ENCODE results near the gene PLXDC2.
"Not testable (repeated sequence)": the region's sequence is repeated elsewhere in the genome, so short reads cannot be mapped to it uniquely, and the experiment has no call there.

Gene PLXDC2

DNA sequence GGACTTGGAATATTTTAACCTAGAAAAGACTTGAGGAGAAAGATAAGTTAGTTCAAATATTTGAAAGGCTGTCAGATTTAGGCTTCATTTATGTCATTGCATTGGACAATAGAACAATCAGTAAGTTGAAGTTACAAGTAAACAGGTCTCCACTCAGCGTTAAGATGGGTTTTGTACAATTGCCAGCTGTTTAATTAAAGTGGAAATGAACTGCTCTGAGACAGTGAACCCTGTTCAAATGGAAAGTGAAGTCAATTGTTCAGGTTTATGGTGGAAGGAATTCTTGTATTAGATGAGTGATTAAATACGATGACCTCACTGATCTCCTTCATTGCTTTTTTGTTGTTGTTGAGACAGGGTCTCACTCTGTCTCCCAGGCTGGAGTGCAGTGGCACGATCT is 151.7 kb downstream of the PLXDC2 start:
- DNase-seq (ENCODE audit: low read depth, low spot score): no peak
- H3K27ac ChIP-seq: no peak overlapping the region

DNA sequence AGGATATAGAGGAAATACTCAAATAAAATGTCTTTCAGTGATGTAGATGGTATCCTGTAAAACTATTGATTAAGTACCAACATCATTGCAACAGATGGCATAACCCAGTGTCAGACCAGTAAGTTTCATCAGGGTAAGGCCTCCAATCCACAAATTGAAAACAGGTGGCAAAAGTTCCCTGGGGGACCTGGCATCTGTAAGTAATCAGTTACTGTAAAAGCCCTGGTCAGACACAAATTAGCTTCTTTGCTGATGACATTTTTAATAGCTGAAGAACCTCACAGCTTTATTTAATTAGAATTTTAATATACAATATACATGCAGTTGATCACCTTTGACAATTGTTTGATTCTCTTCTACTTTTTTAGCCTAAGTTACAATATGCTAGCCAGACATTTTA is 152.5 kb downstream of the PLXDC2 start:
- DNase-seq (ENCODE audit: low read depth, low spot score): no peak
- H3K27ac ChIP-seq: no peak overlapping the region

DNA sequence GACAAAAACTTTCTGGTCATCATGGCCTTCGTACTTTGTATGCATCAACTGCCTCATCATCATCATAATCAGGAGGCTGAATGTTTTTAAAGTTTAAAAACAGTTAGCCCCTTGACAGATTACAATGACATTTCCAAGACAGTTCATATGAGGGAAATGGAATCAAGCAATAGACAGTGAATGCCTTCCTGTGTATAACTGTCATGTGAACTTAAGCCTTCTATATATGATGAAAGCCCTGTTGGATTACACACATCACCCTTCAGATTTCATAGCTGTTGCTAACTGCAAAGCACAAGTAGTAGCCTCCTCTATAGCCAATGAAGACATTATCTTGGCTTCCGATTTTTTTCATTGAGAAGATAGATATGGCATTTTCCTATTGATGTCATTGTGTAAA is 154.0 kb downstream of the PLXDC2 start:
- DNase-seq (ENCODE audit: low read depth, low spot score): no peak
- no peak overlapping the region for H3K27ac ChIP-seq

DNA sequence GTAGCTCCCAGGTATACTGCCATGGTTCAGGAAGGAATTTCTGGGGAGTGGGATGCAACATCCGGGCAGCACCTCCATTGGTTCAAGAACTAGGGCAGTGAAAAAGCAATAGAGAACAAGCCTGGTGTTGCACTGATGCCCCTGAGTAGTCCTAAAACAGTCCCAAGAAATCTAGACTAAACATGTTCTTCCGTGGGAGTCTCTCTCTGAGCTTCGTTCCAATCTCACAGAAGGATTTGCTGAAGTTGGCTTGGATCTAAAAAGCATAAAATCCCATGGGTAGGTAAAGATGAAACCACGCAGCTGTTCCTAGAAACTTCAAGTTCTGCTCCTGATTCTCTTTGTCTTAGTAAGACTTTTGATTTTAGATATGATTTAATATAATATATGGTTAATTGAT is 154.5 kb downstream of the PLXDC2 start:
- no peak for DNase-seq (ENCODE audit: low read depth, low spot score)
- H3K27ac ChIP-seq: no peak overlapping the region

DNA sequence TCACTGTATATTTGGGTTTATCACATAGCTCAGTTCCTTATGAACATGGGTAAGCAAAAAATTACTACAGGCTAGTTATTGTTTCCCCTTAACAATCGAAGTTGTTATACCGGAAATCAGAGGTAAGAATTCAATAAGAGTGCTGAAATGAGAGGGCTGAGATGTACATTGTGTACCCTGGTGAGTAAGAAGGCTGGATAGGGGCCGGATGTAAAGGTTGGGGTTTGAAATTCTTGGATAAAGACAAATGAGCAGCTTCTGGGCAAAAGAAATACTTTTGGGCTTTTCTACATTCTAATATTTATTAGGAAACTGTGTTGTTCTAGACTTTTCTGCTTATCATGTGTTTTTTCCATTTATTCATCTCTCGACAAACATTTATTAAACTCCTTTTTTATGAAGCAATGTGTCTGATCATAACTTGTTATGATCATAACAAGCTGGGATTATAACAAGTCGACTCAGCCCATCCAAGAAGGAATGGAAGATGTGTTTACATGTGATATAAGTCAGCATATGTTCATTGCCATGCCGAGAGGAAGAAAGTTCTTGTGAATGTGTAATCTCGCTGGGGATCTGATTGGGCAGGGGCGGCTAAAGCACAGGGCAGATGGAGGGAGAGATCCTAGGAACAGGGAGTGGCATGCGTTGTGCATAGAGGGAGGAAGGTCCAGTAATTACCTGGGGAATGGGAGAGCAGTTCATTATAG is 155.3 kb downstream of the PLXDC2 start:
- no peak overlapping the region for H3K27ac ChIP-seq
- no peak for DNase-seq (ENCODE audit: low read depth, low spot score)

DNA sequence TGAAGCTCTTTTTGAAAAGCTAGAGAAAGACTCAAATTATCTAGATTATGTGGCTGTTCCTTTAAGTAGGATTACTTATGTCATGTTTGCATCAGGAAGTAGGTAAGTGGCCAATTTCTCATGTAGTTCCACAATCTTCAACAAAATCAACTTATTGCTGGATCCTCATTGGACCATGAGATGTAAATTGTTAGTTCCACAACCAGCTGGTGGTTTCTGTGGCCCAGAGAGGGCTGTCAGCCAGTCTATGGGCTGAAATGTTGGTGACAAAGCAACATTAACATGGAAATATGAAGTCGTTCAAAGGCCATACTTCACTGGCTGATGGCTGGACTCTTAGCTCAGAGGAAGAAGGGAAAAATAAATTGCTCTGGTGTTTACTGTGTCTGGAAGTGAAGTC is 157.9 kb downstream of the PLXDC2 start:
- H3K27ac ChIP-seq: no peak overlapping the region
- DNase-seq (ENCODE audit: low read depth, low spot score): no peak

DNA sequence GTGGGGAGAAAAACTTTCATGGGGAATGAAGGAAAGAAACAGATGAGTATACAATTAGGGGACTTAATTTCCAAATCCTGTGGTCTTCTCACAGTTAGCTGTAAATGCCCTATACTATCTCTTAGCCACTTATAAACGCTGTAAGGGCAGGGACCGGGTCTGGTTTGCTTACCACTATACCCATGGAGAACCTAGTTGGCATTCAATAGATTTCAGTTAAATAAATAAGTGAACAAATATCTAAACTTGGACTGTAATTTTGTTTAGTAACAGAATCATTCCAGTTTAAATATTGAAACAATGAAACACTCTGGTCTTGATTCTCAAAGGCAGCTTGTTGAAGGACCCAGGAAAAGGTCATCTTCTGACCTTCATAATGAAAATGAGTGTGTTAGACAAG is 158.3 kb downstream of the PLXDC2 start:
- DNase-seq (ENCODE audit: low read depth, low spot score): no peak
- H3K27ac ChIP-seq: no peak overlapping the region

DNA sequence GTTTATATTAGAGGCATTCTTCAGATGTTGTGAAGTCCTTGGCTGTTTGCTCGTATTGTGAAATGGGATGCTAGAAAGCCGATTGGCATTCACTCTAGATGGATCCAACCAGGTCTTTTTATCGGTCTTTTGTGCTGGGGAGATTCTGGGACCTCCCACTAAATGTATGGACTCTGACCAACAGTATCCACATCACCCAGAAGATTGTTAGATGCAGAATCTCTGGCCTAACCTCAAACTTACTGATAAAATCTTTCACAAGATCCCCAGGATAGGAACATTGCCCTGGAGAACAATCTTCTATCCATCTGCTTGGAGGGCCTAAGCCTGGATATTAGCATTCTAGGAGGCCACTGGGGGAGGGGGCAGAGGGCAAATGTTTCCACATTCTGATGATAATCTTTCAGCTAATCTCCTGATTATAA is 160.9 kb downstream of the PLXDC2 start:
- DNase-seq (ENCODE audit: low read depth, low spot score): no peak
- H3K27ac ChIP-seq: no peak overlapping the region

DNA sequence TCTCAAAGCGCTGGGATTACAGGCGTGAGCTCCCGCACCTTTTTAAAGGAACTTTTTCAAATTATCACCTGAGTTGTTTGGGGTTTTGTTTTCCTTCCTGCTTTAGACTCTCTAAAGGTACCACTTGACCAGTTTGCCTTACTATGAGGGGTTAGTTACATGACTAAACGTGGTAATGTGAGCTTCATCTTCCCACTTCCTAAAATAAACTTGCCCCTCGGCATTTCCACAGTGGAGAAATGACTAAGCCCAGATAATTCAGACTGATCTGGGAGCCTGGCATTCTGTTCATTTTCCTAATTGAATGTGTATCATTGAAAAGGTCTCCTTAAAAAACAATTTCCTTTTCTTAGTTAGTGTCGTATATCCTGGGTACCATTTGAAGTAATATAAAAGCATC is 163.4 kb downstream of the PLXDC2 start:
- no peak for DNase-seq (ENCODE audit: low read depth, low spot score)
- H3K27ac ChIP-seq: no peak overlapping the region

DNA sequence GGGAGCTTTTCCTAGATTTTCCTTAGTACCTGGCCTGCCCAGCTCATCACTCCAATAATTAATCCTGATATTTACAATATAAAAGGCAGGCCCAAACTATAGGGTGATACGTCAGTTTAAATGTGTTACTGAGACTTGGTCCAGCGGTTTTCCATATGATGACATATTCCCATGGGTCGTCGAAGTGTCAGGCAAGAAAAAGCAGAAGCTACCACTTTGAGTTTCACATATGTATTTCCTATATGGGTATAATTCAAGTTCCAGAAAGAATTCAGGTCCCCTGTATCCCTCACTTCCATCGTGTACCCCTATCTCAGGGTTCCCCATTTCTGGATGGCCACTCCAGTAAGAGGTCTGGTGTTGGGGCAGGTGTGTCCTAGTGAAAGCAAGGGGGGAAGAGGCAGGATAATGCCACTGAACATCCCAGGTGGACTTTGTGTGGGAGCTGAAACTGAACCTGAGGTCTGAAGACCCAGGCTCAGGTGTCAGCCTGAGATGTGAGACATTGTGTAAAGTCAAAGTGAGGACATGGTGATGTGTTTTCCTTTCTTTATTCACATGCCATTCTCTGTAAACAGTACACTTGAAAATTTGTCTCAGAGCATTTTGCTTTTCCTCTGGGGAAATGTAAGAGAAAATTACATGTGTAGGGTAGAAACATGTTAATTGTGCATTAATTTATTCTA is 167.8 kb downstream of the PLXDC2 start:
- DNase-seq (ENCODE audit: low read depth, low spot score): no peak
- no peak overlapping the region for H3K27ac ChIP-seq

DNA sequence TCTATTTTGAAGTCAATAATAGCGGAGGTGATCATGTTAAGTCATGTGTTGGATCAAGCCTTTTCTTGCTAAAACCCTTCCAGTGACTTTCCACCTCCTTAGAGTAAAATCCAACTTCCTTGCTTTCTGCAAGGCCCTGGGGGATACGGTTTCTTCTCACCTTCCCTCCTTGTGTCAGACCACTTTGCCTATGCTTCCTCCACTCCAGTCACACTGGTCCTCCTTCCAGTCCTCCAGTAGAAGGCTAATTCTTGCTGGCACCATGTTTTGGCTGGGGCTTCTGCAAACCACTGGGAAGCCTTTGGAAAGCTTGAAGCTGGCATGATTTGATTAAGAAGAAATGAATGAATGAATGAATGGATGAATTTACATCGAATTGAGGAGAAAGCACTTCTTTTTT is 169.5 kb downstream of the PLXDC2 start:
- H3K27ac ChIP-seq: no peak overlapping the region
- no peak for DNase-seq (ENCODE audit: low read depth, low spot score)

DNA sequence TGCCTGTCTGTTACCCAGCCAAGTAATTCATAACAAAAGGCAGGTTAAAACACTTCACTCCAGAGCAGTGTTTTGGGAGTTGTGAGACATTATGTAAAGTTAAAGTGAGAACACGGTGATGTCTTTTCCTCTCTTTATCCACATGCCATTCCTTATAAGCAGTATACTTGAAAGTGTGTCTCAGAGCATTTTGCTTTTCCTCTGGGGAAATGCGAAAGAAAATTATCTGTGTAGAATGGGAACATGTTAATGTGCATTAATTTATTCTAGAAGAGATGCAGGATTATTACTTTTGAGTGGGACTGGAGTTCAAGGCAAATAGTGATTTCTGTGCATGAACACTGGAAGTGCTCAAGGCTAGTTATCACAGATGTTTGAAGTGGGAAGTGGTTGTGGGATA is 170.4 kb downstream of the PLXDC2 start:
- DNase-seq (ENCODE audit: low read depth, low spot score): no peak
- no peak overlapping the region for H3K27ac ChIP-seq

DNA sequence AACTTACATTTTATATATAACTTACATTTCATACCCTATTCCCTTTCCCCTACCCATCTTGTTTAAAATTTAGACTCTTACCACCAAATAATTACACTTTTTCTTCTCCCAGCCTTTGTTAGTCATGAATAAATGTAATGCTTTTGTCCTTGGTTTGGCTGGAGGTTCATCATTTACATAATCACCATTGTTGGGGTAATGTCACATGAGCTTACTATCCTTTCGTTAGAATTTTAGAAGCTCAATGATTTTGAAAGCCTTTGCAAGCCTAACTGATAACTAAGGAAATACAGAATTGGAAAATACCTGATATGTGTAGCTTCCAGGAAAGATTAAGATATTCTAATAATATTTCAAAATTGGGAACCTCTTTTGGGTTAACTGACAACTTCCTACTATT is 171.7 kb downstream of the PLXDC2 start:
- no peak for DNase-seq (ENCODE audit: low read depth, low spot score)
- no peak overlapping the region for H3K27ac ChIP-seq

DNA sequence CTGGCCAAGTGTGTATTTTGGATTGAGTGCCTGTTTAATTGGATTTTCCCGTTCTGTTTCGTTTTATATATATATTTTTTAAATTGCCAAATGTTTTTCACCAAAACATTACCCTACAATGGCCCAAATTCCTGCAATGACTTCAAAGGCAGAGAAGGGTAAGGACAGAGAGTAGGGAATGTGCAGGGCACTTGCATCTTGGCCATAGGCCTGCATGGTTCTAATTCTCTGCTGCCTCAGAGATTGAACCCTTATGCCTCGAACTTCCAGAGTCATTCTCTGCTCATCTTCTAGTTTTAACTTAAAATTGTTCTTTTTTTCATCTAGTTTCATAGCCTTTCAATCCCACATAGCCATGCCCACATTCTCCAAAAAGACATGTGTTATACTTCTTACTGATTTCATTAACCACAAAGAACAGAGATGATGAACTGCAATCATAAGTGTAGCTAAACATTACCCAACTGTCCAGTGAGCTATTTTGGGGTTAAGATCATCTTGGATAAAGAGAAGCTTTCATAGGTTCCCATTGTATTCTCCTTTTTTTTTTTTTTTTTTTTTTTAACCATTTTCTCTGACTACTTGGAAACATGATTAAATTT is 177.6 kb downstream of the PLXDC2 start:
- no peak for DNase-seq (ENCODE audit: low read depth, low spot score)

DNA sequence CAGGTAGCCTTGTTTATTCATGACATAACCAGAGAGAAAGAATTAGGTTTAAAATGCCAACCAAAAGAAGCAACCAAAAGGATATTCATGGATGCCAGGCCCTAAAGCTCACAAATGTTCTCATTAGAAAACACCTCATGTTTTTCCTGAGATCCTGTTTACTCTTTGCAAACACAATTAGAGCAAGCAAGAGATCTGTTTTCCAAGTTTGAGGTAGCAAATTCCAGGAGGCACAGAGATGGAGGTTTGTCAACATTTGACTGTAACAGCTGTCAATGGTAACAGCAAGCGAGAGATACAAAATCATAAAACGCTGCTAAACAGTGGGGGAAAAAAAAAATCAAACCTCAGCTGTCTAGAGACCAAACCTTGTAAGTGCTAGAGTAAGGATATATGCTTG is 182.2 kb downstream of the PLXDC2 start:
- no peak for DNase-seq (ENCODE audit: low read depth, low spot score)

More for the DNA sequence above, 177.6 kb downstream of the PLXDC2 start:
- no peak overlapping the region for H3K27ac ChIP-seq

DNA sequence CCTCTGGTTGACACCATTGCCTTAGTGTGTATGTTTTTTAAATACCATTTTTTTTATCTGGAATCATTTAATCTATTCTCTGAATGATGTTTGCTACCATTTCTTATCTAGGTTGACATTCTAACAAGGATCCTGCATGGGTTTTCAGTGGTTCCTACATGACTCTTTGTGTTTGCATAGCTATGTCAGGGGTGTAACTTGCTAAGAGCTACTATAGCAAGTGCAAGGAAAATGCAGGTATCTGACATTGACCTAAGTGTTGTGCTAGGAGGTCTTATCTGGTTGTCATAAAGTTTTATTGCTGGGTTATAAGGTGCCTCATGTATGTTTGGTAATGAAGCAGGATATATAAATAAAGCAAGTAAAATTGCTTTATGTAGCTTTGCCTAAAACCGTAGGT is 183.2 kb downstream of the PLXDC2 start:
- DNase-seq (ENCODE audit: low read depth, low spot score): no peak
- no peak overlapping the region for H3K27ac ChIP-seq

More for the DNA sequence above, 182.2 kb downstream of the PLXDC2 start:
- H3K27ac ChIP-seq: no peak overlapping the region

DNA sequence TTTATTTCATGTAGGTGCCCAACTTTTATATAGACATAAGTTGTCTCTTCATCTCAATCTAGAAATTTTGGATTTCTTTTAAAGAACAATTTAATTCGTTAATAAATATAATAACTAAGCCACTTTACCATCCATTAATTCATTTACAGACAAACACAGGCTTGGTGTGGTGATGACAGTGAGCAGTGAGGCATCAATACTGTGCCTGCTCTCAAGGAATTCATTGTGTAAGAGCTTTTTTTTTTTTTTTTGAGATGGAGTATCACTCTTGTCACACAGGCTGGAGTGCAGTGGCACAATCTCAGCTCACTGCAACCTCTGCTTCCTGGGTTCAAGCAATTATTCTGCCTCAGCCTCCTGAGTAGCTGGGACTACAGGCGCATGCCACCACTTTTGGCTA is 185.8 kb downstream of the PLXDC2 start:
- not testable (repeated sequence) for DNase-seq (ENCODE audit: low read depth, low spot score); H3K27ac ChIP-seq

DNA sequence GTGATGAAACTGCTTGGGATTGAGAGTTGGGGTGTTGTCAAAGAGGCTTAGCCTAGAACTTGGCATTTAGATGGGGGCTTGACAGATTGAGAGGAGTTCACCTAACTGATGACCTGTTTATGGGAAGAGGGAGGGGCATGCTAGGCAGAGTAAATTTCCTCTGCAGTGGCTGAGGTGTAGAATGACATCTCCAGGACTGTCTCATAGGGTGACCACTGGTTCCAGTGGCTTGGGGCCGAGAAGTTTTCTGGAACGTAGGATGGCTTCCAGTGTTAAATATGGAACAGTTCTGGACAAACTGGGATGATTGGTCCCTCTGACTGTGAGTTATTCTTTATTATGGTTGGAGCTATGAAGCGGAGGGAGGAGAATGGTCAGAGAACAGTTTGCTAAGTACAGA is 186.4 kb downstream of the PLXDC2 start:
- DNase-seq (ENCODE audit: low read depth, low spot score): no peak
- no peak overlapping the region for H3K27ac ChIP-seq

DNA sequence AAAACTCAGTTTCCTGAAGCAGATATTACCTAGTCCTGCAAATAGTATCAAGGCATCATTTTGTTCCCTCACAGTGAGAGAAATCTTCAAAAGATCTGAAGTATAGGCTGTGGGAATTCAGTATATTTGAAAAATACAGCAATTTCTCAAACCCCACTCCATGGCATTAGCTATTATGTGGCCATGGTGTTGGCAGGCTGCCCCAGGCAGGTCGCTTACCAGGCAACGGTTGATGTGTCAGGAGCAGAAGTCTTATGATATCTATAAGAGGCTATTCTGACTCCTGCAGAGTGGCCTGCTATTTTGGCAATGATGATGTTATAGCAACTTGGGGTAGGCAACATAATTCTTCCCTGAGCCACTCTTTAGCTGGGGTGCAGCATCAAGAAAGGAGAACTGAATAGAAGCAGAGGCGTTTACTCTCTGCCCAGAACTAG is 187.9 kb downstream of the PLXDC2 start:
- H3K27ac ChIP-seq: peak overlapping the region; percentile 5
- DNase-seq (ENCODE audit: low read depth, low spot score): no peak

DNA sequence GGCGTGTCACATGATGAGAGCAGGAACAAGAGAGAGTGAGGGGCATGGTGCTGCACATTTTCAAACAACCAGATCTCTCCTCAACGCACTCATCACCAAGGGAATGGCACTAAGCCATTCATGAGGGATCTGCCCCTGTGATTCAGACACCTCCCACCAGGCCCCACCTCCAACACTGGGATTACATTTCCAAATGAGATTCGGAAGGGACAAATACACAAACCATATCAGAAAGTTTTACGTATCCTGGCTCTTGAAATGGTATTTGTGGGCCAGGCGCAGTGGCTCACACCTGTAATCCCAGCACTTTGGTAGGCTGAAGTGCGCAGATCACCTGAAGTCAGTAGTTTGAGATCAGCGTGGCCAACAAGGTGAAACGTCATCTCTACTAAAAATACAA is 189.4 kb downstream of the PLXDC2 start:
- no peak for DNase-seq (ENCODE audit: low read depth, low spot score)
- no peak overlapping the region for H3K27ac ChIP-seq

DNA sequence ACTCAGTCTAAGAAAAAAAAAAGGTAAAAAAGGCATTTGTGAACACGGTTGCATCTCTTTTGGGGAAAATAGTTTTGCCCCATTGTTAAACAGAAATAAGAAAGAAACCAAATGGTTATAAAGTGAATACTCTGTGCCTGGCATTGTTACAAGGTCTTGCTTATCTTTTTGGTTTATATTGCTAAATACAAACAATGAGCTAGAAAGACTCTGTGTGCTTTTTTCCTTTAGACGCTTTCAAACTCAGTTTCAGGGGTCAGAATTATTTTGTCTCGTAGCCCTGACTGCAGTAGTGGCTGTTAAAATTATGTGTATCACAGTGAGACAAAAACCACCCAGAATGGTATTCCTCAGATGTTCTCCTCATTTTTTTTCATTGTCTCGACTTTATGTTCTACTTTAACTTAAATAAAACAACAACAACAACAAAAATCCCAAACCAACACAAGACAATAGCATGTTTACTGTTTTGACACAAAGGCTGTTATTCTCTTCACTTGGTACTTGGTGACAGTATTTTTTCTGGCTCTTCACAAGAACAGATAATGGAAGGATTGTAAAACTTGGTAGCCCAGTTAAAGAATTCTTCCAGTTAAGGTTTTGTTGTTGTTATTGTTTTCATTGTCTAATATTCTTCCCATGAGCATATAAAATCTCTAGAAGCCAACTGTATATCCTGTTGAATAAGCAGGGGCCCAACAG is 190.1 kb downstream of the PLXDC2 start:
- no peak for DNase-seq (ENCODE audit: low read depth, low spot score)
- H3K27ac ChIP-seq: no peak overlapping the region

Data from epithelial cell of prostate (primary cell).